Kasumi-1 (cell line): ENCODE data around the gene GSE1.

ENCODE experiments used
- DNase-seq, 2 experiments: peaks; one replicate each; lab custom pipeline; 2025; lab: John Stamatoyannopoulos, UW

Gene GSE1

DNA sequence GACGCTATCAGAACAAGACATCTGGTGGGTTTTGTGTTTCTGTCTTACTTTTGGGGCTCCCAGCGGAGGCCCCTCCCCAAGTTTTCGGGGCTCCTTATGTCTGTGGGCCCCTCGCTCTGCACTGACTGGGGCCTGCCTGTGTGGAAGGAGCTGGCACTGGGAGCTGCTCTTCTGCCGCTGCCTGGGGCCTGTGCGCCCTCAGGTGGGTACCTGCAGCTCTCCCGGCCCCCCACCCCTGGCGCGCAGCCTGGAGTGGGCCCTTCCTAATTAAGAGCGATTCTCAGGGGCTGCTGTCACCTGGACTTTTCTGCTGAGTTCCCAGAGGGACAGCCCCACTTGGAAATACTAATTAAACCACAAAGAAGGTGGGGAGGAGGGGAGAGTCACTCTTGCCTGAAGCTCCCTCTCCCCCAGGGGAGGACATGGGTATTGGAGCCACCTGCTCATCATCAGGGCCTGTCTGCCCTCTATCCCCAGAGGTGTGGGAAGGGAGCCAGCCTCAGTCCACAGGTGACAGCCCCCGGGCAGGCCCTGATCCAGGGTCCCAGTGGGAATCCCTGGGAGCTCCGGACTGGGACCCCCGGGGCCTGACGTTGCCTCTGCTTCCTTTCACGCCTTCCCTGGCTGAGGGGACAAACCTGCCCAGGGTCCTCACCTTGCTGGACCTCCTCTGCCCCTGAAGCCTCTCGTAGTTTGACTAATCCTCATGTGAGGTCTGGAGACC is 36.5 kb downstream of the GSE1 start:
- DNase-seq: no peak

DNA sequence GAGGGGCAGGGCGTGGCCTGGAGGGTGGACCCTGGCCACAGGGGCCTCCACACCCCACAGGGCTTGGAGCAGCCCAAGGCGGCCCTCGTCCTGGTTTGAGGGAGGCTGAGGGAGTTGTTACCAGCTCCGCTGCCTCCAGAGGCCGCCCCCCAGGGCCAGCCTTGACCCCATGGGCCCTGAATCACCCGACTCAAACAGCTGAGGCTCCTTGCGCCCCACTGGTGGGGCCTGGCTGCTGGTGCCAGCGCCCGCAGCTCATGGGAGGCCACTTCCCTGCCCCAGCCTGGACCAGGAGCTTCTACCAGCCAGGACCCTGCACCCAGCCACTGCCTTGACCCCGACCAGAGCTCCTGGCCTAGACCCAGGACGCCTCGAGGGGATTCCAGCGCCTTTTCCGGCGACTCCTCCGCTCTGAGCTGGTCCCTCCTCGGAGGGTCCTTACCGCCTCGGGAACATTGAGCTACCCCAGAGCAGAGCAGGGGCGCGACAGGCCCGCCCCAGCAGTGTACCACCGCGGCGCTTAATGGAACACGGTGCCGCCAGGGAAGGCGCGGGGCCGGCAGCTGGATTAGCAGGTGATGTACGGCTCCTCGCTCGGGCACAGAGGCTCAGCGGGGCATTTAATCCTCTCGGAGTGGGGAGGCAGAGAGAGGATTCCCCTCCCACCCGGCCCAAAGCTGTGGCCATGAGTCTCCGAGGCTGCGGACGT is 37.2 kb downstream of the GSE1 start:
- no peak for DNase-seq

GRCh38 chr16:85650844-85651628 is 37.9 kb downstream of the GSE1 start:
- DNase-seq: no peak

DNA sequence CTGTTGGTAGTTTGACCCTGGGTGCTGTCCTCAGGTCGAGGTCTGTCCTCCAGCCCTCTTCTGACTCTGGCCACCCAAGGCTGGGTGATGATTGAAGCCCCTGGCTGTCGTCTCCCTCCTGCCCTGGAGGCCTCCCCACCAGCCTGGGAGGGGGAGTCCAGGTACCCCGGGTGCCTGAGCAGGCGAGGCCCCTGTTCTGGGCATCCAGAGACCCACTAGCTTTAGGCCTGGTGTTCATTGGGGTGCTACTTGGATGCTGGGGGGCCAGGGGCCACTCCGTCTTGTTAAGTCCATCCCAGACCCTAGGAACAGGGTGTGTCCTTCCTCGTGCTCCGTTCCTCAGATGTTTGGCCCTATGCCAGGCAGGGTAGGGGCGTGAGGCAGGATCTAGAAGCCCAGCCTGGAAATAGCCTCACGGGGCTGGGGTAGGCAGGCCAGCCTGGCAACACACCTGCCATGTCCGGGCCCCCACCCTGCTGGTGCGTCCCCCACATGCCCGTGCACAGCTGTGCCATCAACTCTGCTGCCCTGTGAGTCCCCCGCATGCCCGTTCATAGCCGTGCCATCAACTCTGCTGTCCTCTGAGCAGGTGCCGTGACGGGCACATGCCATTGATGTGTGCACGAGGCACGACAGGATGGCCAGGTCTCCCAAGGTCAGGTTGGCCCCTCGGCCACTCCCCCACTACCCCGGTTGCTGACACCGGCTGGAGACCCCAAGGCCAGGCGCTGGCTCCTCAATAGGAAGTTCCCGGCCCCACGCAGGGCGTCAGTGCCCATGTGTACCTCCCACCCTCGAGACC is 38.7 kb downstream of the GSE1 start:
- no peak for DNase-seq

- peak in 1 of 2 experiments; percentile 1 for DNase-seq
Observed at GRCh38 chr16:85652431-85653221, 39.5 kb downstream of the GSE1 start.

GRCh38 chr16:85653290-85653891 is 40.3 kb downstream of the GSE1 start:
- no peak for DNase-seq

DNA sequence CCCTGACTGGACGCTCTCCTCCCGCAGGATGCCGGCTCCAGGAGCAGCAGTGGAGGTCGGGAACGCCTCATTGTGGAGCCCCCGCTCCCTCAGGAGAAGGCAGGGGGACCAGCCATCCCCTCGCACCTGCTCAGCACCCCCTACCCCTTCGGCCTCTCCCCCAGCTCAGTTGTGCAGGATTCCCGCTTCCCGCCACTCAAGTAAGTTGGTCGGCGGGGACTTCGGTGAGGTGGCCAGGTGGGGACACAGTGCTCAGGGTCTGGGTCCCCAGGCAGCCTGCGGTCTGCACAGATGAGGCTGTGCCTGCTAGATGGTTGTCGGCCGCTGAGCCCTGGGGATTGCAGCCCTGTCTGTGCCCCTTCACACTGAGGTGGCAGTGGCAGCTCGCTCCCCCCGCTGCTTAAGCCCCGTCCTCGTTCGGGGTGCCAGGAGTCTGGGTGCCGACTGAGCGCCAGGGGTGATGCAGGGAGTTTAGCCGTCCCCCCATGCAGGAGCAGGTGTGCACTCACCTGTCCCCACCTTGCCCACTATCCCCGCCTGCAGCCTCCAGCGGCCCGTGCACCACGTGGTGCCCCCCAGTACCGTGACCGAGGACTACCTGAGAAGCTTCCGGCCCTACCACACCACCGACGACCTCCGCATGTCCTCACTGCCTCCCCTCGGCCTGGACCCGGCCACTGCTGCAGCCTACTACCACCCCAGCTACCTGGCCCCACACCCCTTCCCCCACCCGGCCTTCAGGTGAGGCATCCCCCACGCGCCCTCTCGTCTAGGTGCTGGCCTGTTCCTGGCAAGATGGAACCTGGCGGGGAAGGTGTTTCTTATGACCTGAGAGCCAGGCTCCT is 41.4 kb downstream of the GSE1 start:
- DNase-seq: no peak

DNA sequence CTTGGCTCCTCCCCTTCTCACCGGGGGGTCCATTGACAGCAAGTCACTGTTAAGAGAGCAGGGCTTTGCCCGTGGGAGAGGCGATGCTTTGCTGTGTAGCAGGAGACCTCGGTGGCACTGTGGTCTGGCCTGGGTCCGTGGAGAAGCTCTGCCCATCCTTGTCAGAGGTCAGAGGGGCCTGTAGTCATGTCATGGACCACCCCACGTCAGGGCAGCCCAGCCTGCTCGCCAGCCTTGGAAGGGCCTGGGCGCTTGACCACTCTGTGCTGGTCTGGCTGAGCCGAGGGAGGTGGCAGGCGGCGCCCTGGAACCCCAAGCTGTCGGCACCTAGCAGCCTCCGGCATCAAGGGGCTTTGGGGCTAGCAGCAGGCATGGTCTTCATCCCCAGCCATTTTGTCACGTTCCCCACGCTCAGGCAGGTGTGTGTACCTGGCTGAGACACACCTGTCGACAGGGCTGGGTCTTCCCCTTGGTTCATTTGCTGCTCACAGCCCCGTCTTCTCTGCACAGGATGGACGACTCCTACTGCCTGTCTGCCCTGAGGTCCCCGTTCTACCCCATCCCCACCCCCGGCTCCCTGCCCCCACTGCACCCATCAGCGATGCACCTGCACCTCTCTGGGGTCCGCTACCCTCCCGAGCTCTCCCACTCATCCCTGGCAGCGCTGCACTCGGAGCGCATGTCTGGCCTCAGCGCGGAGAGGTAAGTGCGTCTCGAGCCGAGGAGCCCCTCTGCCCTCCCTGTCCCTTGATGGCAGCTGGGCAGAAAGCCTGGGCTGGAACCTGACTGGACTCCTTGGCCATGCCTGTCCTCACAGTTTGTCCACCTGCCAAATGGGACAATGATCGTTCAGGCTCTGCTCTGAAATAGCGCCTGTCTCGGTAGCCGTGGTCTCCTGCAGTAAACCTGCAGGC is 42.4 kb downstream of the GSE1 start:
- DNase-seq: no peak

GRCh38 chr16:85656351-85657266 is 43.5 kb downstream of the GSE1 start:
- no peak for DNase-seq

- no peak for DNase-seq
Observed at GRCh38 chr16:85657267-85657650, 44.1 kb downstream of the GSE1 start.

DNA sequence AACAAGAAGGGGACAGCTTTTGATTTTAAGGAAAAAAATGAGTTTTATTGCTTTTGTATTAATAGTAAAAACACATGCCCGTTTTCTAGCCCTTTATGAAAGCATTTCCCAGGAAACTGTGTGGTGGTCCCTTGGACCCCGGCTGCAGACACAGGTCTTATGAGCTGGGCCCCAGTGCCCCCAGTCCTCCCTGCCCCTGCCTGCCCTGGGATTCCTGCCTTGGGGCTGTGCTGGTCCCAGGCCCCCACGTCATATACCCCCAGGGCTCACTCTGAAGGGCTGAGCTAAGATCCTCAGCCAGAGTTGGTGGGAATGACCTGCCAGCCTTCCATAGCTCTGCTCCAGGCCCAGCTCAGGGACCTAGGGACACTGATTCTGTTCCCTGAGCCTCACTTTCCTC is 44.9 kb downstream of the GSE1 start:
- no peak for DNase-seq

DNA sequence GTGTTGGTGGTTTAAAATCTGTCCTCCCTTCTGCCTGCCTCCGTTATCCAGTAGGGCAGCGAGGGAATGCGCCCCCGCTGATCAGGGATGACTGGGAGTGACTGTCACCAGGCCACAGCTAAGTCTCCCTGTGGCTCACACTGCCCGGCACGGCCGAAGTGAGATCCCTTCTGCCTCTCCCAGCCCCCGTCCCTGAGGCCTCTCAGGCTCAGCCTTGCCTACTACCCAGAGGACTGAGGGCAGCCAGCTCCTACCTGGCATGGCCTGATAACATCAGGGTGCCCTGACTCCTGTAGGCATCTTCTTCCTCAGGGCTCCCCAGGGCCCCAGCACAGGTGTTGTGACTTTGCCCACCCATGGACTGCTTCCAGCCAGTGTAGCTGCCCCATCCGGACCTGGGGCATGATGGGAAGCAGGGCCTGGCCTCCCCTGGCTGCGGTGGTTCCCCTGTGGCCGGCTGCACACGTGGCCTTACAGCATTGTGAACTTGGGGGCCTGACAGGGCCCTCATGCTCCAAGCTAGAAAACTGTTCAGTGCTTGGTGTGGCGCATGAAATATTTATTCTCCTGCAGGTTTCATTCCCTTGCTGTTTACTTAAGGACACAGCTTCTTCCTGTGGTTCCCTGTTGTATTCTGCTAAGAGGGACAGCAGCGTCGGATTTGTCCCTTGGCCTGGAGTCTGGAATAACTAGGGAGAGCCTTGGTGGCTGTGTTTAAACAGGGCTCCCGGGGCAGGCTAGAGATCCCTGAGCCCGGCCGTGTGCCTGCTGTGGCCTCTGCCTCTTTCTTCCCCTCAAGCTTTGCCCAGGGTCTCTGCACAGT is 45.6 kb downstream of the GSE1 start:
- no peak for DNase-seq

- DNase-seq: no peak
Observed at GRCh38 chr16:85659336-85659735, 46.2 kb downstream of the GSE1 start.

- DNase-seq: peak; percentile 68 to 69
Observed at GRCh38 chr16:85659805-85660511, 46.8 kb downstream of the GSE1 start.

GRCh38 chr16:85660843-85661739 is 48.0 kb downstream of the GSE1 start:
- DNase-seq: no peak
